HG03097 (cell line): ENCODE measurements around the gene EFHC1.
A peak's percentile ranks its signal among the peaks of the same experiment; 100 is the strongest.

Experiments used
- ATAC-seq: cut with Tn5 transposase; IDR thresholded peaks from one replicate; pipeline ENCODE4 v1.9.1; 2021; ENCODE audit not compliant: unreplicated experiment, low FRiP score

The EFHC1 gene

DNA sequence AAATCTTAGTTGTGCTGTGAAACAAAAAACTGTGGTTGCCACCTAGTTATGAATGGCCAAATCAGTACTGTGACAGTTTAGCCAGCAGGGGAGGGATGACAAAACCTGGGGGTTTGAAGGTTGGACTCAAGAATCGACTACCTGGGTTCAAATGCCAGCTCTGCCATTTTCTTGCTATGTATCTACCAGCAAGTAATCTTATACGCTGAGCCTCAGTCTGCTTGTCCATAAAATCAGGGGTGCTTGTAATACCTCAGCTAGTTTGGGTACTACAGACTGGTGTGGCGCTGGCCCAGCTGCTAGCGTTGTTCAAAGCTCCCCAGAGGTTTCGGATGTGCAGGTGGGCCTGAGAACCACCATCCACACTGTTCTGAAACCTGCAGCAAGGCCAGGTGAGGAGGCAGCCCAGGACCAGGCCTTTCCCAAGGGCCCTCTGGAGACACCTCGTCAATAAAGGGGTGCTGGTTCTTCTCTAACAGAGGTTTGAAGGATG is 116.3 kb downstream of the EFHC1 start:
- ATAC-seq = peak; percentile 16

DNA sequence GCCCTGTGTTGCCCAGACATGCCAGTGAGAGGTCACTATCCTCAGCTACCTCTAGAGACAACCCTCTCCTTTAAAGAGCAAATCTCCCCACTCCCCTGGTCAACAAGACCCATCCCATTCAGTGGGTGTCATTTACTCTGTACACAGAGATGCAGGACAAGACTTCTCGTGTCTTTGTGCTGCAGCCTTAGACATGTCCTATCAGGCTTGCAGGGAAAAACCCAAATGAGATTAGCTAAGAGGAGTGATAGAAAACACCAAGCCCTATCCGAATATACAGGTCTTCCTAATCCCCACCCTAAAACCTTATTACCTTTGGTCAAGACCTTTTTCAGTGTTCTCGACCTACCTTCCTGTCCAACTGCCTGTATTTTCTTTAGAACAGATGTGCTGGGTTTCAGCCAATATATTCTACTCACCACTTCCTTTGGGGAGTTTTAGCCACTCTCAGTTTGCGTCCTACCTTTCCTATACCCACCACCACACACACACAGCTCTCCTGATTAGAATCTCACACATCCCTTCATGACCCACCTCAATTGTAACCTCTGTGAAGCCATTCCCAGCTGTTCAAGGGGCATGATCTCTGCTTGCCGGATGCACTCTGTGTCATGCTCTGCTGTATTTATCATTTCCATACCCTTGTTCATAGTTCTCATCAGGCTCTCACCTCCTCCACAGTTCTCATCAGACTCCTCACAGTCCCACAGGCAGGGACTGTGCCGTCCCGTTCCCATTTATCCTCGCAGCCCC is 117.0 kb downstream of the EFHC1 start:
- ATAC-seq = peak; percentile 49

DNA sequence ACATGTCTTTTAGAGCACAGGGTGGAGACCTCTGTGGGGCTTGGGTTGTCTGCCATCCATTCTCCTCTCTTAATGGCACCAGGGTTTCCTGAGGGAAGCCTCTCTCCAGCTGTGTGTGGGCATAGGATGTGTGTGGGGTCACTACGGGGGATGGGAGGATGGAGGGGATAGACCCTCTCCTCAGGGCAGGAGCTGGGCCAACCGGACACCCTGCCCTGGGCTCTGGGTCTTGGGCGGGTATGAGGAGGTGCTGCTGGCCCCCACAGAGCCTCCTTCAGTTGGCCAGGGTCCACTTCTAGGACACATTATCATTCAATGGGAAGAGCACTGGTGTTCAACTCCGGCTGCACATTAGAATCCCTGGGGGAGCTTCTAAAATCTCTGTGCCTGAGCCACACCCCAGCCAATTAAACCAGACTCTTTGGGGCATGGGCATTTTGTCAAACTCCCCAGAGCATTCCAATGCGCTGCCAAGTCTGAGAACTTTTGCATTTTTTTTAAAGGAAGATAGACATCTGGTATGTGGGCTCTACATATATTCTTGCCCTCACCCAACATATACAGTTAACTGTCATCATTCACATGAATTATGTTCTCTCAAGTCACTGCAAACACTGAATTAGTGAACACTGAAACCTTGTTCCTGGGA is 118.2 kb downstream of the EFHC1 start:
- no peak for ATAC-seq

DNA sequence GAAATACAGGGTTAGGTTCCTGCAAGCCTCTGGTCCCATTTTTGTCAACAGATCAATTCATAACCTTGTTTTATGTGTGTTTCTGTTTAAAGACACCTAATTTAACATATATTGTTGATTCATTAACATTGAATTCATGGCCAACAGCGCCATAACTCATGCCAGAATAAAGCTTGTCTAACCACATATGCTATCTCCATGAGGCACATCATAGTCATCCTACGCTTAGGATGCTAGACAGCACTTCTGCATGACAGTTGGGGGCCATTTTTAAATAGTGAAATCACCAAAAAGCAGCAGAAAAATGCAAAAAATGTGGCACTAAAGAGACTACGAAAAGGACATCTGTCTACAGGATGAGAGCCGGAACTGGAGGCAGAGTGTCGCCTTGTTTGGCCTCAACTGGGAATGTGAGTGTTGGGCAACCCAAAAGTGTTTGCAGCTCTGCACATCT is 118.8 kb downstream of the EFHC1 start:
- no peak for ATAC-seq

DNA sequence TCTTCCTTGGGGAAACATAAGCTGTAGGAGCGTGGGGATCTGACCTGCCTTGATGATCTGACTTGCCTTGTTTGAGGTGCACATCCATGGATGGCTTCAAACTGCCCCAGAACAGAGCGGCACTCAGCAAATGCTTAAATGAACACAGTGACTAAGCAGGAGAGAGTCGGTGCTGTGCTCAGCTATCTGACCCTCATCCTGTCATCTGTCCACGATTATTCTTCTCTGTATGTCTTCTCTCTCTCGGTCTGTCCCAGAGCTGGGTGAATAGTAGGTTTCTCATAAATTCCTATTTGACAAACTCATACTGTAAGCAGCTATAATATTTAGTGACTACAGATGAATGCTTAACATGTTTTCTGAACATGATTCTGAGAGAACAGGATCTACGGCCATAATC is 119.5 kb downstream of the EFHC1 start:
- no peak for ATAC-seq

DNA sequence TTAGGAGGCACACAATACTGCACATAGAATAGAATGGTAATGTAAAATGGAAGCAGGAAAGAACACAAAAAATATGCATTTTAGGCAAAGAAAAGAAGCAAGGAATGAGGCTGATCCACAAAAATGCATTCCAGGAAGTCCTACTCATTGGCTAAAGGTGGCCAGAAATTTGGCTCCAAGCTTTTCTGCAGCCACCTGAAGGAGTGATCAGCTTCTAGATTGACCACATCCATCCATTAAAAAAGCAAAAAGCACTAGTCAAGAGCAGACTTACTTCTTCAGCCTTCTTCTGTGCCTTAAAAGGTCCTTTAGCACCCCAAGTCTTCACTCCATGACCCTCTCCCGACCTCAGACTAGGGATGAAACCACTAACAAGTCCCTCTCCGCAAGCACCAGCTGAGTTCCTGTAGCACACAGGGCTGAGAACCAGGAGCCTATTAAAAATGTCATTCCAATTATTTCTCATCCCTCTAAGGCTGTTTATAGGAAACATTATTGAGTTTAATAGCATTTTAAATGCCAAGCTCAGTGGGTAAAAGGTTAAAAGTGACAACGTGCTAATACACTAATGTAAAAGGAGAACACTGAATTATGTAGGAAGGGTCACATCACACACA is 120.3 kb downstream of the EFHC1 start:
- no peak for ATAC-seq

DNA sequence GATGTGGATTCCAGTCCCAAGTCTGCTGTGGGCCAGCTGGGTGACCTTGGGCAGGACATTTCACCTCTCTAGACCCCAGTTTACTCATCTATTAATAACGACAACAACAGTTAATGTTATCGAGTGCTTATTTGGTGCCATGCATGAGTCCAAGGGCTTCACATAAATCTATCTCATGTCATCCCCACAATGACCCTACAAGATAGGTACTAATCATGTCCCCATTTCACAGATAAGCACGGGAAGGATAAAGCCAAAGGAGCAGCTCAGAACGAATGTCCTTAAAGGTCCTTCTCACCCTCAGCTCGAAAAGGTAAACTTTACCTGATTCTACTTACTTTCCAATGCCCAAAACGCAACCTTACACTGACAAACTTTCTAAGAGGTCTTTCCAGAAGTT is 121.0 kb downstream of the EFHC1 start:
- ATAC-seq = no peak

DNA sequence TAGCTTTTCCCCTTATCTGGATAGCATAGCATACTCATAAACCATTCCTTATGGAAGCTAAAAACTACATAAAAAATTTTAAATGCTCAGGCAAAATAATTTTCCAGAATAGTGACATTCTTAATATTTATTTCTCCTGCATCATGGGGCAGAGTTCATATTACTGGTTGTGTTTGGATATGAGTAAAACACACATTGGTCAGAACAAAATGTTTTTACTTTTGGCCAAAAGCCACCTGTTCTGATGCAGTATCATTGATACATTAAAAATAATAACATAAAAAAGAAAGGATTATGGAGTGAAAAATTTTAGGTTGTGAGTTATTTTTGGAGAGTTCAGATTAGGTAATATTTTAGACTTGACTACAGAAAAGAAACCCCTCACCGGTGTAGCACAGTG is 123.1 kb downstream of the EFHC1 start:
- ATAC-seq = no peak

DNA sequence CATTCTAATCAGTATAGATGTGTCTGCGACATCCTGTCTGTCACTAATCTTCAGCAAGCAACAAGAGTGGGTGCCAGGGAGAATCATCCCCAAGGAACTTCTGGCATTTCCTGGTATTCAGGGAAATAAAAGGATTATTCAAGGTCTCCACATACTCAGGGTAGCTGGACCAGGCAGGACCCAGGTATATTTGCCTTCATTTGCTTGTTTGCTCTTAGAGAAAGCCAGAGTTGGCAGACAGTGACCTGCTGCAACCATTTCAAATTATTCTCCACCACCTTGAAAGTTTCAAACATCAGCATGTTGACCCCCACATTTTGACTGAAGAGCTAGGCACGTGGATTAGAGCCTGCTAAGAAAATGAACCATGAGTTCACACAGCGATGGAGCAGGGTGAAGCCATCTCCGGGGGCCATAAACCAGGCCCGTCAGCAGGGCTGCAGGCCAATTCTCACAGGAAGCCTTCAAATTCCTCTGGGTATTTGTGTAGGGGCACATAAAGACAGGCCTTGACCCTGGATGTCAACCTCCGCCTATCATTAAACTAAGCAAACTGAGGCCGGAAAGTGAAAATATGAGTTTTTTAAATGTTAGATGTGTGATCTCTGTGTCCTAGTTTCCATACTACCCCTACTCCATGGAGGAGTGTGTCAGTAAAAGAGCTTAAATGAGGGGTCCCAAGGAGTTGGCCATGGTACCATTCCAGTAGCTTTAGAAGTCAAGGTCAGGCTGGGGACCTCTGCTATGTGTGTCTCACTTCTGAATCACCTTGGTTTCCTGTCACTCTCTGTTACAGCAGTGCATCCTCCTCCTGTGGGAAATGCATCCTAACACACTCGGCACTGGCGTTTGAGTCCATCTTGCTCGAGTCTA is 123.8 kb downstream of the EFHC1 start:
- no peak for ATAC-seq

DNA sequence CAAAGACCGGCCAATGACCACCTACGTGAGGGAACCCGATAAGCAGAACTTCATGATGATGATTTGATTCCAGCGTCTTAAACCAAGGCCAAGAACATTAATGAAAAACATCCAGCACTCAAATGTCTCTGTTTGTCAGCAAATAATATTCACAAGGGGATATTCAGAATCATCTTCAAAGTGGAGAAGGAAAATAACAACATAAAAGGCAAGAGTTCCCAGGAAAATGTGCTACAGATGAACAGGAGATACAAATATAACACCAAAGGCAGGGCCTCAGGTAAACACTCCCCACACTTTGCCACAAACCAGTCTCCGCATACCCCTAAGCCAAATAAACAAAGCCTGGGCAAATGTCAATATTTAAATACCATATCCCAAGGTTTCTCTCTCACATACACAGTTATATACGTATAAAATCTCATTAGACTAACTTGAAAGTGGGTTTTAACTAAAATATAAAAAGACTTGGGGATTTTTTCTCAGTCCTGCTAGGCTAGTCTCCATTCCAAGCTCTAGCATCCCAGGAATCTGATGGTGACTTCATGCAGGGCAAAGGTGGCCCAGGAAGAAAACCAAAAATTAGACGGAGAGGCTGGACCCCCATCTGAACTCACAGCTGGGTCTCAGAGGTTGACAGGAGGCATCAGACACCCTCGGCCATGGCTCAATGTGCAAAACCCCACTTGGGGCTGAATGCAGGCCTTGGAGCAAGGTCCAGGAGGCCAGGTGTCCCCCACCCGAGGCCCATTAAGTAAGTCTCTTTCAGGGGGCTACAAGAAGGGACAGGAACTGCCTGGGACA is 124.7 kb downstream of the EFHC1 start:
- ATAC-seq = no peak

DNA sequence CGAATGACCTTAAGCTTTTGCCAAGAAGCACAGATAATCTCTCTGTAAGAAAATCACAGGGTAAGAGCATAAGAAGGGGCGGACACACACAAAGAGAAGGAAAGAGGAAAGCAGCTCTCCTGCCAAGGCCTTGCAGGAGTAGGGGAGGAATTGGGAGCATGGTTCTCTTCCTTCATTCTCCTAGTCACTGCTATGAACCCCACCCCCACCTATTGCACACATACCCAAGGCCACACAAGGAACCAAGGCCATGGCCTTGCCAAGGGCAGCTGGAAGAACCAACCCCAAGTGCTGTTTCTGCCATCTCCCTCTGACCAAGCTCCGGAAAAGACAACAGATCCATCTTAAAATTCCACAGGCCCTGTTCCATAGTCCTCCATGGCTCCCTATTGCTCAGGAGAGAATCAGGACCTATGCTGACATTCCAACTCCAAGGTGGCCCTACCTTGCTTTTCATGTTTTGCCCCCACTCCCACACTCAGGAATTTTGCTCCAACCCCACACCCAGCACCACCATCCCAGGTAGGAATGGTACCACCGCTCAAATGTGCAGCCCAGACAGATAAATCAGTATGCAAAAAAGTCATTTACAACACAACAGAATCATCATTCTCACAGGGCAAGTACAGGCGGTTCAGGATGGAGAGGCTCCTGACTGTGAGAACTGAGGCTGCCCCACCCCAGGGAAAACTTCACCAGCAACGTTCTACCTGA is 125.4 kb downstream of the EFHC1 start:
- ATAC-seq = no peak

DNA sequence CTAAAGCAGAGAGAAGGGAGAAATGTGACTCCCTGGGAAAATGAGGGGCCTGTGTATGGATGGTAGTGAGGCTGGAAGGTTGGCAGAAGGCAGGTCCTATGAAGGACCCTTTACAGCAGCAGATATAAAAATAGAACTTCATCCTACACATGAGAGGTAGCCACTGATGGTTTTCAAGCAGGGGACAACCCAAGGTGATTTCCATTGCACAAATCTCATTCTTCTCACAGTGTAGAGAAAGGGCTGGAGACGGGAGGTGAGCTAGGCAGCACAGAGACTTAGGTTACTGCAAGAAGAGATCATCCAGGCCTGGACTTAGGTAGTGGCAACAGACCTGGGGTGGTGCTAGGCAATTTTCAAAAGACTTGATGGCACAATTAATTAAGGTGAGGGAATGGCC is 126.0 kb downstream of the EFHC1 start:
- ATAC-seq = no peak

DNA sequence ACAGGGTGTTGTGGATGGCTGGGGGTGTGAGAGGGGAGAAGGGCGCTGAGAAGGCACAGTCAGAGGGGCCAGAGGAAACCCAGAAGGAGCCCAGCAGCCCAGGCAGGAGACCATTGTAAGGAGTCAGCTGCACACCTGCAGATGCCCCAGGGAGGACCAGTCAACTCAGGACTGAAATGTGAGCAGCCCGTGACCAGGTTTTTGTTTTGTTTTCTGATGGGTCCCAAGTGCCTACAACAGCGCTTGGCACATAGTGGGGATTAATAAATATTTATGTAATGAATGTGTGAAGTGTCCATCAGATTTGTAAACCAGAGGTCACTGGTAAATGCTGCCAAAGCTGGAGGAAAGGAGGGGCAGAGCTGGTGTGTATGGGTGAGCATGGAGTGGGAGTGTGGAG is 126.5 kb downstream of the EFHC1 start:
- no peak for ATAC-seq

DNA sequence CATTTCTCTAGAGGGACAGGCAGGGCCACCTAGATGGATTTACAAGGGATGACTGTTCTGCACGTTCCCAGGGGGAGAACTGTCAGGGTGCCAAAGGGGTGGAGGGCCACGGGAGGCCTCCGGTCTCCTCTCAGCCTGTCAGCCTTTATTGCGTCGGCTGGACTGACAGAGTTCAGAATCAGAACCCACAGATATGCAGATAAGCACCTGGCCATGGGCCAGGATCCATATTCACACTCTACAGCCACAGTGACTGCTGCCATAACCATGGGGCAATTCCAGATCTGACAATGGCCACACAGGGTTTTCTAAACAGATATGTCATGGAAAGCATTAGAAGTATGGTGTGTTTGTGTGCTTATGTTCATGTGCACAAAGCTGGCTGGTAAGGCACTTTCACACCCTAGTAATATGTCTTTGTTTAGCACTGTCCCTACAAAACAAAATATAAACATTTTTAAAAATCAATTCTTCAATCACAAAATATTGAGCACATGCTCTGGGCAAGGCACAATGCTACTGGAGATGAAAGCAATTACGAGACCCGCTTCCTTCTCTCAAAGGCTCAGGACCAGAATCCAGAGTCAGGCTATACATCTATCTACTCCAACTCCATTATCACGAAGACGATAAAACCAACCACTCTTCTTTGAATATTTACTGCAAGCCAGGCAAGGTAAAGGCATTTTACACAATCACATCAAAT is 127.7 kb downstream of the EFHC1 start:
- ATAC-seq = no peak

DNA sequence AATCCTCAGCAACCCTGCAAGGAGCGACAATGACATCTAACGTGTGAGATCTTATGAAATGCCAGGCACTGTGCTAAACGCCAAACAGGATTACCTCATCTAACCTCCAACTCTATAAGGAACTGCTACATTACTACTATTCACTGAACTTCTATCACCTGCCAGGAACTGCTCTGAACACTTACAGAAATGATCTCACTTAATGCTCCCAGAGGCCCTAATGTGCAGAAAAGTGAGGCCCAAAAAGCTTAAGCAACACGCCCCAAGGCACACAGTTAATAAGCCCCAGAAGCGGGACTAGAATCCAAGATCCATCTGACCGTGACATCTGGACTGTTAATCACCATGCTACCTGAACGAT is 128.2 kb downstream of the EFHC1 start:
- no peak for ATAC-seq

DNA sequence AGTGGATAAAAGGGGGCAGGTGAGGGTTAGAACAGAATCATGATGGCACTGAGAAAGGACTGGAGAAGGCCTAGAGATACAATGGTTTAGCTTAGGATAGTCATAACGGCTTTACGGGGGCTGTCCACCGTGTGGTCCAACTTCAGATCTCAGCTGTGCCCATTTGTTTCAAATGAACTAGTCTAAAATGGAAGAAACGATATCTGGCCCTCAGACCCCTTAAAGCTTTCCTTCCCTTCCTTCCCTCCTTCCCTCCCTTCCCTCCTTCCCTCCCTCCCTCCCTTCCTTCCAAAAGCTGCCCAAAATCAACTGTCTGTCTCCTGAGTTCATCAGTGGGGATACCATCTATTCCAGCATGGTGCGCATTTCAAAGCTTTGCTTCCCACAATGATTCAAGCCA is 128.9 kb downstream of the EFHC1 start:
- no peak for ATAC-seq

DNA sequence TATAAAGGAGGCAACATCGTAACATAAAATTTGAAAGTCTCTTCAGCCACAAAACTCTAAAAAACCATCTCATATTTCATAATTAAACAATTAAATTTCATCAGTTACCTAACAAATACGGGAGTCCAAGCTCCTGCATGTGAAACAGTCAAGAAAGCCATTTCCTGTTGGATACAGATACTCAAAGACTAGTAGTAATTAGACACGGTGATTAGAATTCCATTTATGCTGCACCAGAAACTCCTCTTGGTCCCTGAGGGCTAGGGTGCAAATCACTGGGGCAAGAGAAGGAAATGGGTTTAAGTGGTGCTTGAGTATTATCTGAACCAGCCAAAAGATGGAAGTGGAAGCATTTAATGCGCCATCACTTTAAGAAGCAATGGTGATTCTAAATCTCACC is 129.3 kb downstream of the EFHC1 start:
- ATAC-seq = no peak

DNA sequence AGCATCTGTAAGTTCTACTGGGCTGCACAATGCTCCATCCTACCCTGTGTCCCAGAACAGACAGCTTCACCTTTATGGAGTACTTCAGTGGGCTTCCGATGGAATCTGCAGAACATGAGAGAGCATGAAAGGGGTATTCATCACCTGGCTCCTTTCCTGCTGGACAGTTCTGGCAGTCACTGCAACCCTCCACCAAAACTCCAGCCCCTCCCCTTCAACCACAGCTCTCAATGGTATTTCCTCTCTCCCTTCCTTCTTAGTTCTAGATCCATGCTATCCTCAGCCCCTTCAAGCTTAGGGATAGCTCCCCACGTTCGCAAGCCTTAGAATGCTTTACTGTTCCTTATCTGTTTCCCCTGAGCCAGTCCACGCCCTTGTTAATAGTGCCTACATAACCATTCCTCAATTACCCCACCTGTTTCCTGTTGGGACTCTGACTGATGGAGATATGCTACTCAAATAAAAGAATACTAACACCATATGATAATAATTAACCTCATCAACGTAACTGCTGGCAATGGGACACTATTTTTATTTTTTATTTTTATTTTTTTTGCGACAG is 130.0 kb downstream of the EFHC1 start:
- ATAC-seq = no peak

DNA sequence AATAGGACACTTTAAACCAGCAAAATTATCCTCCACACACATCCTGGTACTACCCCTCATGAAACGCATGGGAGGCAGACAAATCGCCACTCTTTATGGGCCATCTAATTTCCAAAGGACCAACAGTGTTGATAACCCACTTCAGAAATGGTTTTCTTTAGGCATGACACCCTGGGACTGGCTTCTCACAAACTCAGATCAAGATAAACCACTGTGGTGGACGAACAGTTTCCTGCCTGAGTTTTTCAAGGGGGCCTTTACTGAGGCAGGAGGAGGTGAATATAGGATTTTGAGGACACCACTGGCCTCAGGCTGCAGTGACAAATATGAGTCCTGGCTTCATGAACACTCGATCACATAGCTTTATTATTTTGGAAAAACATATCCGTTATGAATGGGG is 130.7 kb downstream of the EFHC1 start:
- ATAC-seq = no peak
